Measurements from ENCODE around the gene SDC1.
A peak's percentile ranks its signal among the peaks of the same experiment; 100 is the strongest.

SDC1 gene

DNA sequence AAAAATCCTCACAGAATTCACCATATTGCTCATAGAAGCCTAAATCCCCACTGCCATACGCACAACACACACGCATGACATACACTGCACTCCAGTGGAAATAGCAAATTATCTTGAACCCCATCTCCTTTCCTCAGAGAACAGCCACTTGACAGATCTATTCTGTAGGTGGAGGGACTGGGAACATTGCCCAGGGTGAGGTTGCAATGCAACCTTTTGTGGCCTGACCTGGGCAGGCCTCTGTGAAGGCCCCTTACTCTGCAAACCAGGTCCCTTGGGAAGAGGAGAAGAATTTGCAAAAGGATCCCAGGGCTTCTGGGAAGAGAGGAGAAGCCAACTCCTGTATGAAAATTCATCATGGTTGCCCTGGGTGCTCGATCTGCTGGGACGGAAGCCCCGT, 51.9 kb downstream of the SDC1 start:
- H3K4me3 ChIP-seq (ENCODE audit: low read depth, low read length), result no peak overlapping the region
- TF ChIP-seq POLR2A (IDR thresholded peaks at IDR 0.05; ENCODE audit: extremely low read depth, insufficient read length), result no peak
- TF ChIP-seq, protein P1, sequence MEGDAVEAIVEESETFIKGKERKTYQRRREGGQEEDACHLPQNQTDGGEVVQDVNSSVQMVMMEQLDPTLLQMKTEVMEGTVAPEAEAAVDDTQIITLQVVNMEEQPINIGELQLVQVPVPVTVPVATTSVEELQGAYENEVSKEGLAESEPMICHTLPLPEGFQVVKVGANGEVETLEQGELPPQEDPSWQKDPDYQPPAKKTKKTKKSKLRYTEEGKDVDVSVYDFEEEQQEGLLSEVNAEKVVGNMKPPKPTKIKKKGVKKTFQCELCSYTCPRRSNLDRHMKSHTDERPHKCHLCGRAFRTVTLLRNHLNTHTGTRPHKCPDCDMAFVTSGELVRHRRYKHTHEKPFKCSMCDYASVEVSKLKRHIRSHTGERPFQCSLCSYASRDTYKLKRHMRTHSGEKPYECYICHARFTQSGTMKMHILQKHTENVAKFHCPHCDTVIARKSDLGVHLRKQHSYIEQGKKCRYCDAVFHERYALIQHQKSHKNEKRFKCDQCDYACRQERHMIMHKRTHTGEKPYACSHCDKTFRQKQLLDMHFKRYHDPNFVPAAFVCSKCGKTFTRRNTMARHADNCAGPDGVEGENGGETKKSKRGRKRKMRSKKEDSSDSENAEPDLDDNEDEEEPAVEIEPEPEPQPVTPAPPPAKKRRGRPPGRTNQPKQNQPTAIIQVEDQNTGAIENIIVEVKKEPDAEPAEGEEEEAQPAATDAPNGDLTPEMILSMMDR (IDR thresholded peaks at IDR 0.05; ENCODE audit: low read depth, low read length), result no peak
- TF ChIP-seq, protein P2, sequence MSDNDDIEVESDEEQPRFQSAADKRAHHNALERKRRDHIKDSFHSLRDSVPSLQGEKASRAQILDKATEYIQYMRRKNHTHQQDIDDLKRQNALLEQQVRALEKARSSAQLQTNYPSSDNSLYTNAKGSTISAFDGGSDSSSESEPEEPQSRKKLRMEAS (IDR thresholded peaks at IDR 0.05; ENCODE audit: low read depth, low read length), result no peak

DNA sequence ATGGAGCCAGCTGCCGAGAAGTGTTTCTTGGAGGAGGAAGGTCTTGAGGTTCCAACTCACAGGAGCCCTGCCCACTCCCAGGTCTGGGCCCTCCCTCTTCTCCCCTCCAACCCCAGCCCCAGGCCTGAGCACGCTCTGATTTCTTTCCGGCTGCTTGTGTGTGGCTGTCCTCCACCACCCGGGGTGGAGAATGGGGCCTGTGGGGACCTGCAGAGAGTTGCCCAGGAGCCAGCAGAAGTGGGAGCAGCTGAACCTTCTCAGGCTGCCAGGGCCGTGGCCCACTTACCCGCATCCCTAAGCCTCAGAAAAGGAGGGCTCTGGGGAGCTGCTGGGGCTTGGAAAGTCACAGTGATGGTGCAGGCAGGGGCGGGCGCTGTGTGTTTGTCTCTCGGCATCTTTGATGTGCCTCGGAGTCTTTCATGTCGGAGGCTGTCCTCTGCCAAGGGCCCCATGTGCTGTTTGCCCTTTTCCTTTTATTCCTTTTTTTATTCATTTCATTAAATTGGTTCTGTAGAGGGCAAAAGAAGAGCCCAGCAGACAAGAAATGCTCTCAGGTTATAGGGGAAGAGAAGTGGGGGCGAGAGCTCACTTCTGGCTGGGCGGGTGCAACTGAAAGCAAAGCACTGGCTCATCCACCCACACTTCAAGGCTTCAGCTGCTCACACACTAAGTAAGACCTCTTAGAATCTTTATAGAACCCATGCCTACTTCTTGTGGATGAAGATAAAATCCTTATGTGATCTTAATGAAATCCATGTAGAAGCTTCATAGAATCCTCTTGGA, 52.5 kb downstream of the SDC1 start:
- TF ChIP-seq, protein P2 (IDR thresholded peaks at IDR 0.05; ENCODE audit: low read depth, low read length), result no peak
- TF ChIP-seq, protein P1 (IDR thresholded peaks at IDR 0.05; ENCODE audit: low read depth, low read length), result no peak
- TF ChIP-seq POLR2A (IDR thresholded peaks at IDR 0.05; ENCODE audit: extremely low read depth, insufficient read length) (no peak), MYC (IDR thresholded peaks at IDR 0.05; ENCODE audit: low read depth, low read length) (no peak)
- DNase-seq (ENCODE audit: low read depth), result no peak
- H3K4me3 ChIP-seq (ENCODE audit: low read depth, low read length), result no peak overlapping the region

More for the DNA sequence above, 51.9 kb downstream of the SDC1 start:
- no peak for DNase-seq (ENCODE audit: low read depth)

DNA sequence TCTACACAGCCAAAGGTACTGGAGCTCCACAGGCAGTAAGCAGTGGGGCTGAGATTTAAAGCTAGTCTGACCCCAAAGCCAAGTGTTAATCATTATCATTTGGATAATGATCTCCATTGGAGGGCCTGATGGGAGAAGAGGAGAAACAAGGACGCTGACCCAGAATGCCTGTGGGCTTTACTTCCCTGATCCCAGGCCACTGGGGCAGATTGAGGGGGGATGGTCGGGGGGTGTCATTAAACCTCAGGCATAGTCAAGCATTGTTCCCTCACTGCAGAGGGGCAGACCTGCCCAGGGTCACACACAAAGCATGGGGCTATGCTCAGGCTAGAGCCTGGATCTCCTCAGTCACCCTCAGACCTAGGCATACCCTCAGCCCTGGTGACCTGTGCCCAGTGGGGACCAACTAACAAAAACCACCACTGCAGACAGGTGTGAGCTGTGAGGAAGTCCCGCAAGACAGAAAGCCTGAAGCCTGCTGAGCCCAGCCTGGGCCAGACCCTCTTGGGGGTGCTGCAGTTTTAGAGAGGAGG, 53.4 kb downstream of the SDC1 start:
- TF ChIP-seq POLR2A (IDR thresholded peaks at IDR 0.05; ENCODE audit: extremely low read depth, insufficient read length) (no peak), MYC (IDR thresholded peaks at IDR 0.05; ENCODE audit: low read depth, low read length) (no peak)
- TF ChIP-seq, protein P2 (IDR thresholded peaks at IDR 0.05; ENCODE audit: low read depth, low read length), result no peak
- TF ChIP-seq, protein P1 (IDR thresholded peaks at IDR 0.05; ENCODE audit: low read depth, low read length), result no peak
- H3K4me3 ChIP-seq (ENCODE audit: low read depth, low read length), result no peak overlapping the region
- no peak for DNase-seq (ENCODE audit: low read depth)

DNA sequence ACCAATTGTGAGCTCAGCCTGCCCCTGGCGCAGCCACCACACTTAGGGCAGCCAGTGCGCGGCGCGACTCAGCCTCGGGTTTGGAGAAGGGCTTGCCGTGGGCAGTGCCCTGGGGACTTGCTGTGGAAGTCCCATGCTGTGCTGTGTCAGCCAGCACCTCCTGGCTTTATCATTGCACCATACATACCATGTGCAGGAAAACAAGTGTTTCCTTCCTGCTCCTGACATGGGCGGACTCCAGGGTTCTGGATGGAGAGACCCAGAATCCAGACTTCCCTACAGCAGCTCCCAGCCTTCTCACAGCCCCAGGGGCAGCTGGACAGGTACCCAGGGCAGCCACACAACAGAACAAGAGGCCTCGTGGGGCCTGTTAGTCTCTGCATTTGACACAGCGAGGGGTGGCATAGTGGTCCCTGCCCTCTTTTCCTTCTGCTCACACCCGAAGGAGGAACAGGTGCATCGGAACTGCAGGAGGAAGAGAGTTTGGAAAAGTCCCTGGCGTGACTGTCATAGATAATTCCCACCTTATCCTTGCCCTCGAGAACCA, 54.2 kb downstream of the SDC1 start:
- H3K4me3 ChIP-seq (ENCODE audit: low read depth, low read length), result no peak overlapping the region
- peak; percentile 78 for DNase-seq (ENCODE audit: low read depth)
- TF ChIP-seq, protein P2 (IDR thresholded peaks at IDR 0.05; ENCODE audit: low read depth, low read length), result peak; percentile 75
- TF ChIP-seq MYC (IDR thresholded peaks at IDR 0.05; ENCODE audit: low read depth, low read length) (peak; percentile 69), POLR2A (IDR thresholded peaks at IDR 0.05; ENCODE audit: extremely low read depth, insufficient read length) (no peak)
- TF ChIP-seq, protein P1 (IDR thresholded peaks at IDR 0.05; ENCODE audit: low read depth, low read length), result no peak

DNA sequence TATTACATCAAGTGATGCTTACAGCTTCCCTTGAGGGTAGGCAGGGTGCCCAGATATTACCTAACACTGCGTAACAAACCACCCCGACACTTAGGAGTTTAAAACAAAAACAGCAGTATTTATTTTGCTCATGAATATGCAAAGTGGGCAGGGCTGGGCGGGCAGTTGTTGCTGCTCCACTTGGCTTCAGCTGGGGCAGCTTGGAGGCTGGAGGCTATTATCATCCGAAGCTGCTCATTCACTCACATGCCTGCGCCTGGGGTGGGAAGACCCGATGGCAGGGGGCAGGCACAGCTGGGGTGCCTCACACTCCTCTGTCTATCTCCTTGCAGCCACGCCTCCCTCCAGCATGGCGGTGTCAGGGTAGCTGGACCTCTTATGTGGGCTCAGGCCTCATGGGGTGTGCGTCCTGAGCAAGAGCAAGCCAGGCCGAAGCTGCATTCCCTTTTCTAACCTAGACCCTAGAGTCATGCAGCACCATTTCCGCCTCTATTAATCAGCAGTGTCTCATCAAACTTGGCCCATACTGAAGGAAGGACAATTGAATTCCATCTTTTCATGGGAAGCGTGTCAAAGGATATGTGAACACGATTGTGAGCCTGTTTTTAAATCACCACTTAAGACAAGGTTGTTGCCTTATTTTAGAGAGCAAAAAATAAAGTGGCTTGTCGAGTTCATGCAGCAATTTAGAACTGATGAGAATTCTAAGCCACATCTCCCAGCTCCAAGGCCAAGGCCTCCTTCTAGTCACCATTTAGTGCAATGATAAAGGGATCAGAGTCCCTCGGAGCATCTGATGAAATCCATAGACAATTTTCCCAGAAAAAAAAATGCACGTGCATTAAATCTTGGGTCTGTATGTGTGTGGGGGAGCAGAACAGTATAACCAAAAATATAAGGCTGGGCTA, 54.9 kb downstream of the SDC1 start:
- DNase-seq (ENCODE audit: low read depth), result no peak
- TF ChIP-seq, protein P1 (IDR thresholded peaks at IDR 0.05; ENCODE audit: low read depth, low read length), result no peak
- no peak for TF ChIP-seq MYC (IDR thresholded peaks at IDR 0.05; ENCODE audit: low read depth, low read length)
- TF ChIP-seq, protein P2 (IDR thresholded peaks at IDR 0.05; ENCODE audit: low read depth, low read length), result no peak
- no peak for TF ChIP-seq POLR2A (IDR thresholded peaks at IDR 0.05; ENCODE audit: extremely low read depth, insufficient read length)
- no peak overlapping the region for H3K4me3 ChIP-seq (ENCODE audit: low read depth, low read length)

All from NB4 (cell line).